Mesenchymal stem cell (in vitro differentiated cells and primary cell): ENCODE measurements around the gene TARP.
"Not testable (repeated sequence)": the region's sequence is repeated elsewhere in the genome, so short reads cannot be mapped to it uniquely, and the experiment has no call there.

ENCODE experiments used
- DNase-seq: peaks from one replicate; pipeline ENCODE4 v3.0.0-alpha.2; 2013
- H2AFZ ChIP-seq: one replicate; pipeline ENCODE4 v1.6.1; 2013; ENCODE audit warnings: low read depth, mild to moderate bottlenecking, control low read depth, inconsistent platforms, low read length, moderate library complexity
- H2AK5ac ChIP-seq: 2 replicates; pipeline ENCODE4 v1.6.1; 2013; ENCODE audit warnings: low read length, moderate library complexity, mild to moderate bottlenecking, inconsistent platforms; ENCODE audit not compliant: severe bottlenecking
- H2BK120ac ChIP-seq: one replicate; pipeline ENCODE4 v1.6.1; 2013; ENCODE audit warnings: low read depth, mild to moderate bottlenecking, inconsistent platforms, low read length, moderate library complexity
- H2BK12ac ChIP-seq, 2 experiments: one replicate each; pipeline ENCODE4 v1.6.1; 2013; ENCODE audit warnings: inconsistent platforms in 2 of 2, low read length in 2 of 2, mild to moderate bottlenecking in 2 of 2, moderate library complexity in 2 of 2, control low read depth in 1 of 2
- H2BK15ac ChIP-seq: one replicate; pipeline ENCODE4 v1.6.1; 2013; ENCODE audit warnings: mild to moderate bottlenecking, low read depth, inconsistent platforms; ENCODE audit not compliant: poor library complexity, severe bottlenecking
- H2BK5ac ChIP-seq: 2 replicates; pipeline ENCODE4 v1.6.1; 2013; ENCODE audit warnings: low read depth, mild to moderate bottlenecking, low read length, control low read depth, inconsistent platforms; ENCODE audit not compliant: poor library complexity, severe bottlenecking
- H3K14ac ChIP-seq, 2 experiments: one replicate each; pipeline ENCODE4 v1.6.1; 2013; ENCODE audit warnings: inconsistent platforms in 2 of 2, low read length in 2 of 2, control low read depth in 1 of 2, mild to moderate bottlenecking in 1 of 2, moderate library complexity in 1 of 2
- H3K18ac ChIP-seq, 2 experiments: one replicate each; pipeline ENCODE4 v1.6.1; 2013; ENCODE audit warnings: inconsistent platforms in 2 of 2, low read length in 2 of 2, control low read depth in 1 of 2, low read depth in 1 of 2, mild to moderate bottlenecking in 1 of 2
- H3K23ac ChIP-seq, 2 experiments: one replicate each; pipeline ENCODE4 v1.6.1; 2013; ENCODE audit warnings: inconsistent platforms in 2 of 2, low read length in 2 of 2, mild to moderate bottlenecking in 2 of 2, moderate library complexity in 2 of 2, control low read depth in 1 of 2
- H3K27ac ChIP-seq: 2 replicates; pipeline ENCODE4 v1.5.1; 2013; ENCODE audit warnings: mild to moderate bottlenecking, moderate library complexity, low read length, control low read depth, inconsistent platforms; ENCODE audit not compliant: poor library complexity, severe bottlenecking
- H3K27me3 ChIP-seq, 2 experiments: 2 replicates each; pipeline versions ENCODE4 v1.6.1 to v1.7.0; 2013; ENCODE audit warnings: low read length in 2 of 2, mild to moderate bottlenecking in 2 of 2, moderate library complexity in 2 of 2, control low read depth in 1 of 2, inconsistent platforms in 1 of 2; ENCODE audit not compliant: control insufficient read depth in 1 of 2, insufficient read depth in 1 of 2
- H3K36me3 ChIP-seq, 2 experiments: 2 replicates each; pipeline versions ENCODE4 v1.6.1 to v1.7.0; 2013; ENCODE audit warnings: low read length in 2 of 2, control low read depth in 1 of 2, inconsistent platforms in 1 of 2, low read depth in 1 of 2, mild to moderate bottlenecking in 1 of 2; ENCODE audit not compliant: insufficient read depth in 2 of 2, control insufficient read depth in 1 of 2
- H3K4ac ChIP-seq, 2 experiments: one replicate each; pipeline ENCODE4 v1.6.1; 2013; ENCODE audit warnings: inconsistent platforms in 2 of 2, low read length in 2 of 2, mild to moderate bottlenecking in 2 of 2, moderate library complexity in 2 of 2, control low read depth in 1 of 2, low read depth in 1 of 2
- H3K4me1 ChIP-seq: 2 replicates; pipeline ENCODE4 v1.6.1; 2013; ENCODE audit warnings: low read depth, low read length, control low read depth; ENCODE audit not compliant: control insufficient read depth, insufficient read depth
- H3K4me2 ChIP-seq: 2 replicates; pipeline ENCODE4 v1.6.1; 2013; ENCODE audit warnings: low read length, mild to moderate bottlenecking, inconsistent platforms; ENCODE audit not compliant: poor library complexity, severe bottlenecking
- H3K4me3 ChIP-seq, 2 experiments: 2 replicates each; pipeline versions ENCODE4 v1.5.1 to v1.7.0; 2013; ENCODE audit warnings: low read length in 2 of 2, mild to moderate bottlenecking in 2 of 2, control low read depth in 1 of 2, low read depth in 1 of 2; ENCODE audit not compliant: insufficient read depth in 1 of 2
- H3K79me1 ChIP-seq: replicated peaks from 2 replicates; pipeline ENCODE4 v1.6.1; 2013; ENCODE audit warnings: mild to moderate bottlenecking, control low read depth, low read length, inconsistent platforms; ENCODE audit not compliant: poor library complexity, severe bottlenecking
- H3K9ac ChIP-seq: 2 replicates; pipeline ENCODE4 v1.7.0; 2013; ENCODE audit warnings: mild to moderate bottlenecking, low read length, moderate library complexity
- H3K9me3 ChIP-seq: 2 replicates; pipeline ENCODE4 v1.7.0; 2013; ENCODE audit warnings: mild to moderate bottlenecking, low read length; ENCODE audit not compliant: control insufficient read depth
- H4K8ac ChIP-seq: one replicate; pipeline ENCODE4 v1.6.1; 2013; ENCODE audit warnings: inconsistent platforms, mild to moderate bottlenecking, low read length, moderate library complexity
- H4K91ac ChIP-seq: one replicate; pipeline ENCODE4 v1.6.1; 2013; ENCODE audit warnings: mild to moderate bottlenecking, low read length, inconsistent platforms
- WGBS: methylation state at CpG from one replicate; pipeline ENCODE4 v1.1.7; 2013; ENCODE audit warnings: mixed read lengths; 5-methylcytosine and 5-hydroxymethylcytosine counted together

TARP gene

GRCh38 chr7:38265958-38266357, 7.5 kb downstream of the TARP start:
- H3K4ac ChIP-seq, H3K4me2 ChIP-seq, H2AFZ ChIP-seq, H3K23ac ChIP-seq, H4K91ac ChIP-seq, H2BK15ac ChIP-seq, H3K18ac ChIP-seq, H2BK12ac ChIP-seq, H3K14ac ChIP-seq, H3K27me3 ChIP-seq, H3K9me3 ChIP-seq, H2BK120ac ChIP-seq, H2BK5ac ChIP-seq, H3K4me3 ChIP-seq, DNase-seq, H2AK5ac ChIP-seq, H3K79me1 ChIP-seq, H3K4me1 ChIP-seq, H3K27ac ChIP-seq, H3K36me3 ChIP-seq, H4K8ac ChIP-seq, H3K9ac ChIP-seq: not testable (repeated sequence)
- WGBS = 100% methylated on average over 1 of the region's 3 CpGs

- H2BK5ac ChIP-seq, H3K27me3 ChIP-seq, H3K4me1 ChIP-seq, H3K4me2 ChIP-seq, H2AK5ac ChIP-seq, H3K4ac ChIP-seq, H3K36me3 ChIP-seq, H3K14ac ChIP-seq, H2BK120ac ChIP-seq, H3K18ac ChIP-seq, H2AFZ ChIP-seq, H3K27ac ChIP-seq, H3K9ac ChIP-seq, H3K23ac ChIP-seq, H4K8ac ChIP-seq, DNase-seq, H3K9me3 ChIP-seq, H3K79me1 ChIP-seq, H4K91ac ChIP-seq, H3K4me3 ChIP-seq, H2BK12ac ChIP-seq, H2BK15ac ChIP-seq: not testable (repeated sequence)
- WGBS = no CpG with 5 or more reads among the region's 1 CpG
Observed at GRCh38 chr7:38264602-38265001, 8.8 kb downstream of the TARP start.

DNA sequence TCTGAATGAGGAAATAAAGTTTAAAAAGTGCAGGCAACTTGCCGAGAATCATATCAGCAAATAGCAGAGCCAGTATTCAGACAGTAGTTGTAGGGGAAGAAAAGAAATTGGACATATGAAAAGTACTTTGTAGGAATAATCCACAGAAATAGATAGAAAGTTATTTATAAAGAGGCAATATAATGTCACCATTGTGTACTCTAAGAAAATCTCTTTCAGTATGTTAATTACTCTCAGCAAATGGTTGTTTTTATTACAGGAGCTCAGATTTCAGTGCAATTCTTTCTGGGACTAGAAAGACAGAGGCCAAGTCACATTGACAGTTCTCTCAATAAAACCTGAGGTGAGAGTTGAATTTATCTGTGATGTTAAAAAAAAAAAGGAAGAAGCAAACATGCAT, 10.2 kb downstream of the TARP start:
- H3K4me1 ChIP-seq, H2BK12ac ChIP-seq: not testable (repeated sequence)
- WGBS = 85% methylated on average over 1 of the region's 1 CpG

DNA sequence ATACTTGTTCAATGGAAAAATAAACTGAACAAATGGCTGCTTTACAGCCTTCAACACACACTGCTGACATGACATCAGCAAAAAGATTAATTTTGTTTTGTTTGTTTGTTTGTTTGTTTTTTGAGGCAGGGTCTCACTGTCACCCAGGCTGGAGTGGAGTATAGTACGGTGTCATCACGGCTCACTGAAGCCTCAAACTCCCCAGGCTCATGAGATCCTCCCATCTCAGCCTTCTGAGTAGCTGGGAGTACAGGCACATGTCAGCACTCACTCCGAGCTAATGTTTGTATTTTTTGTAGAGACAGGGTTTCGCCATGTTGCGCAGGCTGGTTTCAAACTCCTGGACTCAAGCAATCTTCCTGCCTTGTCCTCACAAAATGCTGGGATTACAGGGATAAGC, 10.9 kb downstream of the TARP start:
- Histone ChIP-seq H4K8ac (no peak overlapping the region), H2BK5ac (no peak overlapping the region), H3K9ac (no peak overlapping the region), H2BK15ac (no peak overlapping the region), H2BK12ac (no peak overlapping the region), H2AFZ (no peak overlapping the region), H2AK5ac (no peak overlapping the region), H3K23ac (no peak overlapping the region), H3K4me2 (no peak overlapping the region), H3K36me3 (no peaks in the 10 kb centered on the region), H3K18ac (no peak overlapping the region), H3K9me3 (no peaks in the 10 kb centered on the region), H3K14ac (no peak overlapping the region), H3K27me3 (no peaks in the 10 kb centered on the region), H4K91ac (no peak overlapping the region), H3K4ac (no peak overlapping the region), H3K27ac (no peak overlapping the region), H2BK120ac (no peak overlapping the region), H3K4me1 (no peaks in the 10 kb centered on the region), H3K4me3 (no peak overlapping the region), H3K79me1 (no peaks in the 10 kb centered on the region)
- no peak for DNase-seq
- 89% methylated on average over 4 of the region's 5 CpGs for WGBS

More for the DNA sequence above, 10.2 kb downstream of the TARP start:
- not testable (repeated sequence) for H3K36me3 ChIP-seq, H3K23ac ChIP-seq, H3K14ac ChIP-seq, H3K18ac ChIP-seq, H2BK120ac ChIP-seq, H2BK5ac ChIP-seq, H4K8ac ChIP-seq, H3K4me2 ChIP-seq, H2AFZ ChIP-seq, DNase-seq, H3K27ac ChIP-seq, H2BK15ac ChIP-seq, H3K79me1 ChIP-seq, H3K9ac ChIP-seq, H4K91ac ChIP-seq, H3K4ac ChIP-seq, H3K27me3 ChIP-seq, H2AK5ac ChIP-seq, H3K9me3 ChIP-seq, H3K4me3 ChIP-seq
